ENCODE results near the gene PGLYRP3.

The PGLYRP3 gene

DNA sequence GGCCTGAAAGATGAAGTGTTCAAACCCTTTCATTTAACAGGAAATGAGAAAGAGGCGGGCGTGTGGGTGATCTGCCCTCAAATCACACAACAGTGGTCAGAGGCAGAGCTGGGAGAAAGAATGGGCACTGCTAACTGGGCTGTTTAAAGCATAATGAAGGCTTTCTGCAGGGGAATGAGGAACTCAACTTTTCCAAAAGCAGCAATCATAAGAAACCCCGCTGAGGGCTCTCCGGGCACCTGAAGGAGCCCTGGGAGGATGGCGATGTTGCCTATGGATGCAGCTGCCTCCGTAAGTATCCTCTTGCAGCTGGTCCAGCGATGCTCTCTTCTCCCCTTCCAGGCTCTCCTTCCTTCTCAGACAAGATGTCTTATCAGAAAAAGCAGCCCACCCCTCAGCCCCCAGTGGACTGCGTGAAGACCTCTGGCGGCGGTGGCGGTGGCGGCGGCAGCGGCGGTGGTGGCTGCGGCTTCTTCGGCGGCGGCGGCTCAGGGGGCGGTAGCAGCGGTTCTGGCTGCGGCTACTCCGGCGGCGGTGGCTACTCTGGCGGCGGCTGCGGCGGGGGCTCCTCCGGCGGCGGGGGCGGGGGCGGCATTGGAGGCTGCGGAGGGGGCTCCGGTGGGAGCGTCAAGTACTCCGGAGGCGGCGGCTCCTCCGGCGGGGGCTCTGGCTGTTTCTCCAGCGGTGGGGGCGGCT is 52.0 kb downstream of the PGLYRP3 start:
- no peak for DNase-seq (ENCODE audit: low spot score)

DNA sequence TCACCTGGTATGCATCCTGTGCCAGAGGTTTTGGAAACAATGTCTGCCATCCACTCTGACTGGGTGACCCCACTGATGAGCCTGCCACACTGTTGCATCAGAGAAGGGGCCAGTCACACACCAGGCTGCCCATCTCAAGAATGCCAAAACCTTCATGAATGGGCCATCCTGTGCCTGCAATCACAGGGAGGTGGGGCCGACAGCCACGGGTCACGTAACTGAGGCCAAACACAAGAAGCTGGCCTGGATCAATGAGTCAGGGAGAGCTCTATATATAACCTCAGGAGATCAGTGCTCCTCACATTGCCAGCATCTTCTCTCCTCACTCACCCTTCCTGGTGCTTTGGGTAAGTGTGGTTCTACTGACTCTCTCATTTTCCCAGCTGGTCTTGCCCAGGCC is 53.4 kb downstream of the PGLYRP3 start, which contains the start of gene LORICRIN:
LORICRIN (plus strand) TSS at position 301 of the 400 bp plus-strand sequence. CDS start 1,263 bp downstream, outside the sequence.
- DNase-seq (ENCODE audit: low spot score), result no peak

DNA sequence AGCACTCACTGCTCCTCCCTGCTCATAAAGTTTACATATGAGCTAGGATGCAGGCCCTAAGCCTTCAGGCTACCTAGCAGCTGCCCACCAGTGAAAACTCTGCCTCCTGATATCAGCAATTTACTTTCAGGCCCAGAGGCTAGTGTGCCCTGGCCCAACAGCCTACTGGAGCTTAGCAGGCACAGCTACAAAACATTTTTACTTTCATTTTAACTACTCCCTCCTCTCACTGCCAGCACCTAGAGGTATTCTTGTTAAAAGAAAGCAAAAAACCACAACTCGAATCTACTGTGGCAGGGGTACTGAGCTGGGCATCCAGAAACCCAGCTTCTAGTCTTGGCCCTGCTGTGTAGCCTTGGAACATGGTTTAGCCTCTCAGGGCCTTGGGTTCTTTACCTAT is 59.1 kb downstream of the PGLYRP3 start:
- DNase-seq (ENCODE audit: low spot score), result no peak

DNA sequence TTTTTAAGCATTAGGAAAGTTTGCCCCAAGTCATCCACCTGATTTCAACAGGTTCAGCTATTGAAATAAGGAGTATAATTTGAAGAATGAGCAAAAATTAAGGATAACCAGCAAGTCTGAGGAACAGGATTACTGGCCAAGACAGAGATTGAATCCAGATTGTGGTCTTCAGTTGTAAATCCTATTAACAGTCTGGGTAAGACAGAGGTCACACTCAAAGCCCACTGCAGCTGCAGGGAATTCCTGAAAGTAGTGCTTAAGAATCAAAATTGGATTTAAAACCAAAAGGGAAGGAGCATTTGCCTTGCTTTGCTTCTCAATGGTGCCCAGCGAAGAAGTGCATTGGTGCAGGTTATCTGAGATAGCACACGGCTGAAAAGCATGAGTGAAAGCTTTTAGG is 59.7 kb downstream of the PGLYRP3 start:
- no peak for DNase-seq (ENCODE audit: low spot score)

DNA sequence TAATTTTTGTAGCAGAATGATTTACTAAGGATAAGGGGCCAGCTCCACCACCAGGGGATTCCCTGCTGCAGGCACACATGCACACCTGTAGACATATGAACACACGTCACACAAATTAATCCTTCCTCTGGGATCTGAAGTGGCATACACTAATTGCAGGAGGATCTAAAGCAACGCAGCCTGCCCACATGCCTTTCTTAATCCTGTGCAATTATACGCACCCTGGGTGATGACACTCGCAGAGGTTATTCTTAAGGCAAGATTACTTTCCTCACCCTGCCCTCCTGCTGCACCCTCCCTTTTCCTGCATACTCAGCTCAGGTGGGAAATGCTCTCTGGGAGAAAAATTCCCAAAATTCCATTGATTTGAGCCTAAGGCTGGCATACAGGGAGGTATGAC is 60.8 kb downstream of the PGLYRP3 start:
- DNase-seq (ENCODE audit: low spot score), result no peak

DNA sequence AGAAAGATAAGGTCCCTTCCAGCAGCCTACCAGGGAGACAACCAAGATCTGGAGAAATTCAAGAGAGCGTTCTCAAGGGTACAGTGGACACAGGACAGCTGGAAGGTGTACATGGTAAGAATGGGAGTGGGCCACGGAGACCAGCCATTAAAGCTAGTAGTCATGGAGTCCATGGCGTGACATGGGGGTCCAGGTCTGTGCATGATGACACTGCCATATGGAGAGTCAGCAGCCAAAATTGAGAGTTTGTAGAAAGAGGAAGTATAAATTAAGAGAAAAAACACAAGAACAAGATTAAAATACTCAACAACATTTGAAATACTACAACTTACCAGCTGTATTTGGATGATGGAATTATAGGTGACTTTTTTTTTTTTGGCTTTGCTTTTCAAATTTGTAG is 61.2 kb downstream of the PGLYRP3 start:
- DNase-seq (ENCODE audit: low spot score), result no peak

DNA sequence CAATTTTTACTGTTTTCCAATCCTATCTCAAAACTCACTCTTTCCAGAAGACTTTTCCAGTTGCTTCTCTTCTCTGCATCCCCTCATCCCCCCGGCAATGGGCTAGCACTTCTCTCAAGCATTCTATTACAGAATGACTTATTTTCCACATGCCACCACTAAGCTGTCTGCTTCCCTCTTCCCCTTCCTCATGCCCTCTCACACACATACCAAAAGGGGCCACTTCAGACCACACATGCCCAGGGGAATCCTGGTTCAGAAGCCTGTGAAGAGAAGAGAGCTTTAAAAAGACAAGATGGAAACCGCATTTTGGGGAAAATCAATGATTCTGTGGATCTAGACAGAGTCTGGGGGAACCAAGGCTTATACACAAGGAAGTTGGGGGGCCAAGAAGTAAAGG is 61.7 kb downstream of the PGLYRP3 start:
- DNase-seq (ENCODE audit: low spot score), result no peak

DNA sequence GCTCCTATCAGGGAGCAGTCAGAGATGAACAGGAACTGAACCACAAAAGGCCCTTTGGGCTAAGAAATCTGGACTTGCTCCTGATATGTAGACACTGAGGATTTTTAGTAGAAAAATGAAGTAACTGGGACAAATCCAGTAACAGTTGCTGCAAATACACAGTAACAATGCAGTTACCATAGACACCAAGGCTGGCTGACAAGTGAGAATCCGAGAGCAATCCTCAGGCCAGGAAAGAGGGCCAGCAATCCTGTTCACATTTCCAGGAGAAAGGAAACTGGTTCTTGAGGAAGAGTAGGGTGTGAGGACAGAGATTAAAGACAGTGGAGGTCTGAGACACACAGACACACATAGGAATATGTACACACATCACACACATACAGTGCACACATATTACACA is 62.6 kb downstream of the PGLYRP3 start:
- DNase-seq (ENCODE audit: low spot score), result no peak

DNA sequence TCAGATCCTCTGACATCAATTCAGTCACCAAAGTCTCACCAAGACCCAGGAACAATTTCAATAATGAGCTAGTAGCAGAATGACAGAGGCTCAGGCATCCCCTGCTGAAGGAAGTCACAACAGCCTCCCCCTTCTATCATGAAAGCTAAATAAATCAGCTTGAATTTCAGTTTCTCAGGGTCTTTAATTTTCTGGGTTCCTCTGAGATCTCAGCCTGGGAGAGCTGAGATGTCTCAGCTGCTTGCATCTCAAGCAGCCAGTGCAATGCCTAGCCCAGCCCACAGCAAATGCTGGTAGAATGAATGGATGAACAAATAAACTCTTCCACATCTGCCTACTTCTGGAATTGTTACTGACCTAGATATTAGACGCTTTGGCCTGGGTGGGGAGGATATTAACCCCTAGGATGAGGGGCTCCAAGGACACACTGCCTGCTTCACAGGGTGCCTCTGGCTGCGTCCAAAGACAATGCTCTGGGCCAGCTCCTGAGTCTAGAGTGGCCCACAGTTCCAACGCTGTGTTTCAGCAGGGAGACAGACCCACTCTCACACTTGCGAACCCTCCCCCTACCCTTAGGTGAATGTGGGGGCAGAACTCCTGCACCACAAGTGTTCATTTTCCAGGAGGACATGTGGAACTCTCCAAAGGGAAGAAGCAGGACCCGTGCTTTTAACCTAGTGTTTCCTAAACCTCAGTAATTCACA is 64.4 kb downstream of the PGLYRP3 start:
- DNase-seq (ENCODE audit: low spot score), result no peak

Data from kidney capillary endothelial cell (primary cell).